ENCODE data around the gene CCDC78.
"Not testable (repeated sequence)": the region's sequence is repeated elsewhere in the genome, so short reads cannot be mapped to it uniquely, and the experiment has no call there.

CCDC78 gene

GRCh38 chr16:759110-759910 is 33.1 kb upstream of the CCDC78 start:
- FAIRE-seq: no peak
- TF ChIP-seq POLR2A (IDR thresholded peaks at IDR 0.05; ENCODE audit: low read depth, low read length) (no peak), TAF1 (IDR thresholded peaks at IDR 0.05; ENCODE audit: borderline replicate concordance, low read depth, low read length) (no peak), POLR2AphosphoS5 (IDR thresholded peaks at IDR 0.05; ENCODE audit: low read depth, low read length) (no peak)
- no peak for DNase-seq (ENCODE audit: insufficient read length)

- TF ChIP-seq POLR2A (IDR thresholded peaks at IDR 0.05; ENCODE audit: low read depth, low read length) (no peak), TAF1 (IDR thresholded peaks at IDR 0.05; ENCODE audit: borderline replicate concordance, low read depth, low read length) (no peak), POLR2AphosphoS5 (IDR thresholded peaks at IDR 0.05; ENCODE audit: low read depth, low read length) (no peak)
- no peak for DNase-seq (ENCODE audit: insufficient read length)
- no peak for FAIRE-seq
These were observed 30.2 kb upstream of the CCDC78 start for GRCh38 chr16:756428-756827.

- FAIRE-seq (no peak), DNase-seq (ENCODE audit: insufficient read length) (no peak)
- TF ChIP-seq TAF1 (IDR thresholded peaks at IDR 0.05; ENCODE audit: borderline replicate concordance, low read depth, low read length): no peak
- no peak for TF ChIP-seq POLR2AphosphoS5 (IDR thresholded peaks at IDR 0.05; ENCODE audit: low read depth, low read length)
- TF ChIP-seq POLR2A (IDR thresholded peaks at IDR 0.05; ENCODE audit: low read depth, low read length): no peak
These were observed 28.4 kb upstream of the CCDC78 start for GRCh38 chr16:754656-755055.

- DNase-seq (ENCODE audit: insufficient read length); FAIRE-seq: not testable (repeated sequence)
These were observed 27.9 kb upstream of the CCDC78 start for GRCh38 chr16:754121-754607.

- TF ChIP-seq POLR2A (IDR thresholded peaks at IDR 0.05; ENCODE audit: low read depth, low read length) (no peak), TAF1 (IDR thresholded peaks at IDR 0.05; ENCODE audit: borderline replicate concordance, low read depth, low read length) (no peak), POLR2AphosphoS5 (IDR thresholded peaks at IDR 0.05; ENCODE audit: low read depth, low read length) (no peak)
- DNase-seq (ENCODE audit: insufficient read length): no peak
- FAIRE-seq: no peak
These were observed 25.7 kb upstream of the CCDC78 start for GRCh38 chr16:752007-752312.

- DNase-seq (ENCODE audit: insufficient read length): no peak
- no peak for TF ChIP-seq POLR2AphosphoS5 (IDR thresholded peaks at IDR 0.05; ENCODE audit: low read depth, low read length)
- TF ChIP-seq TAF1 (IDR thresholded peaks at IDR 0.05; ENCODE audit: borderline replicate concordance, low read depth, low read length): no peak
- no peak for TF ChIP-seq POLR2A (IDR thresholded peaks at IDR 0.05; ENCODE audit: low read depth, low read length)
- FAIRE-seq: no peak
These were observed 25.1 kb upstream of the CCDC78 start for GRCh38 chr16:751152-752006.

GRCh38 chr16:750485-750884 is 24.2 kb upstream of the CCDC78 start:
- FAIRE-seq (no peak), DNase-seq (ENCODE audit: insufficient read length) (no peak)
- no peak for TF ChIP-seq POLR2A (IDR thresholded peaks at IDR 0.05; ENCODE audit: low read depth, low read length)
- no peak for TF ChIP-seq TAF1 (IDR thresholded peaks at IDR 0.05; ENCODE audit: borderline replicate concordance, low read depth, low read length)
- TF ChIP-seq POLR2AphosphoS5 (IDR thresholded peaks at IDR 0.05; ENCODE audit: low read depth, low read length): no peak

- DNase-seq (ENCODE audit: insufficient read length) (no peak), FAIRE-seq (no peak)
- no peak for TF ChIP-seq TAF1 (IDR thresholded peaks at IDR 0.05; ENCODE audit: borderline replicate concordance, low read depth, low read length)
- TF ChIP-seq POLR2A (IDR thresholded peaks at IDR 0.05; ENCODE audit: low read depth, low read length): no peak
- no peak for TF ChIP-seq POLR2AphosphoS5 (IDR thresholded peaks at IDR 0.05; ENCODE audit: low read depth, low read length)
These were observed 22.8 kb upstream of the CCDC78 start for GRCh38 chr16:749010-749409.

GRCh38 chr16:747978-748746 is 21.9 kb upstream of the CCDC78 start:
- FAIRE-seq: no peak
- TF ChIP-seq TAF1 (IDR thresholded peaks at IDR 0.05; ENCODE audit: borderline replicate concordance, low read depth, low read length): no peak
- no peak for DNase-seq (ENCODE audit: insufficient read length)

- no peak for TF ChIP-seq POLR2AphosphoS5 (IDR thresholded peaks at IDR 0.05; ENCODE audit: low read depth, low read length)
- TF ChIP-seq POLR2A (IDR thresholded peaks at IDR 0.05; ENCODE audit: low read depth, low read length): no peak
- no peak for TF ChIP-seq TAF1 (IDR thresholded peaks at IDR 0.05; ENCODE audit: borderline replicate concordance, low read depth, low read length)
- FAIRE-seq: no peak
These were observed 20.4 kb upstream of the CCDC78 start for GRCh38 chr16:746637-747036.

GRCh38 chr16:745739-746138 is 19.5 kb upstream of the CCDC78 start:
- TF ChIP-seq TAF1 (IDR thresholded peaks at IDR 0.05; ENCODE audit: borderline replicate concordance, low read depth, low read length): no peak
- FAIRE-seq (no peak), DNase-seq (ENCODE audit: insufficient read length) (peak; percentile 61)

More at GRCh38 chr16:746637-747036, 20.4 kb upstream of the CCDC78 start:
- no peak for DNase-seq (ENCODE audit: insufficient read length)
